ENCODE results near the gene LMAN1.

GRCh38 chr18:59300676-59301285 lies 58.3 kb downstream of the LMAN1 start:
- TF ChIP-seq CTCF (IDR thresholded peaks at IDR 0.05; ENCODE audit: low read depth, low read length, missing input control) (no peak), REST (IDR thresholded peaks at IDR 0.05) (no peak), MAX (IDR thresholded peaks at IDR 0.05) (no peak), RXRA (IDR thresholded peaks at IDR 0.05) (no peak), ATF3 (IDR thresholded peaks at IDR 0.05) (no peak), GABPA (IDR thresholded peaks at IDR 0.05 in 1 of 2, conservative IDR thresholded peaks at IDR 0.05 in 1 of 2) (no peak), TAF1 (conservative IDR thresholded peaks at IDR 0.05) (no peak), FOXA1 (IDR thresholded peaks at IDR 0.05) (no peak)
